HEK293T (cell line): ENCODE measurements around the gene DNER.

Source experiments
- ARNT ChIP-seq: fragments of 450-650 bp; IDR thresholded peaks from 2 replicates; pipeline ENCODE4 v1.6.1; 2017; ENCODE audit warnings: mild to moderate bottlenecking
- BHLHE40 ChIP-seq: fragments of 450-650 bp; IDR thresholded peaks from 2 replicates; pipeline ENCODE4 v1.6.1; 2016; ENCODE audit warnings: mild to moderate bottlenecking, moderate library complexity, borderline replicate concordance
- CTBP1 ChIP-seq: fragments of 450-650 bp; IDR thresholded peaks from 2 replicates; pipeline ENCODE4 v1.6.1; 2016; ENCODE audit warnings: borderline replicate concordance
- ELF4 ChIP-seq: fragments of 450-650 bp; IDR thresholded peaks from 2 replicates; pipeline ENCODE4 v1.6.1; 2017; ENCODE audit warnings: antibody characterized with exemption
- FOXA1 ChIP-seq: fragments of 450-650 bp; IDR thresholded peaks from 2 replicates; pipeline ENCODE4 v1.6.1; 2016; ENCODE audit warnings: mild to moderate bottlenecking
- FOXK2 ChIP-seq: fragments of 450-650 bp; IDR thresholded peaks from 2 replicates; pipeline ENCODE4 v1.6.1; 2016; ENCODE audit warnings: mild to moderate bottlenecking
- FOXM1 ChIP-seq: fragments of 450-650 bp; IDR thresholded peaks from 2 replicates; pipeline ENCODE4 v1.6.1; 2017; ENCODE audit warnings: mild to moderate bottlenecking, borderline replicate concordance
- LEF1 ChIP-seq: fragments of 450-650 bp; IDR thresholded peaks from 2 replicates; pipeline ENCODE4 v1.6.1; 2017; ENCODE audit warnings: mild to moderate bottlenecking, borderline replicate concordance
- NFRKB ChIP-seq: fragments of 450-650 bp; IDR thresholded peaks from 2 replicates; pipeline ENCODE4 v1.6.1; 2016; ENCODE audit warnings: mild to moderate bottlenecking, moderate library complexity
- PKNOX1 ChIP-seq: fragments of 450-650 bp; IDR thresholded peaks from 2 replicates; pipeline ENCODE4 v1.6.1; 2016
- SP1 ChIP-seq: fragments of 450-650 bp; IDR thresholded peaks from 2 replicates; pipeline ENCODE4 v1.6.1; 2017
- SUZ12 ChIP-seq: fragments of 450-650 bp; IDR thresholded peaks from 2 replicates; pipeline ENCODE4 v1.6.1; 2016; ENCODE audit warnings: mild to moderate bottlenecking
- TARDBP ChIP-seq: fragments of 450-650 bp; IDR thresholded peaks from 2 replicates; pipeline ENCODE4 v1.6.1; 2016
- ZNF384 ChIP-seq: fragments of 450-650 bp; IDR thresholded peaks from 2 replicates; pipeline ENCODE4 v1.6.1; 2016

GRCh38 chr2:229582151-229582550, 132.2 kb downstream of the DNER start:
- TF ChIP-seq ZNF384 (no peak), FOXM1 (no peak), SP1 (no peak), ARNT (no peak), SUZ12 (no peak), NFRKB (no peak), TARDBP (no peak), FOXA1 (no peak), ELF4 (no peak), PKNOX1 (no peak), CTBP1 (no peak), LEF1 (no peak), BHLHE40 (no peak), FOXK2 (no peak)
